SK-N-SH (cell line): ENCODE data around the gene CNTNAP5. TPM values are rescaled to one million over a fixed set of nuclear protein-coding genes. Genes with fewer than 3 reads are reported as not detected.

ENCODE experiments used
- CTCF ChIA-PET: fragments of 300-600, 350-600 bp; formaldehyde crosslinking; extraction: SDS; loops from one replicate; lab custom pipeline; 2021; lab: Yijun Ruan, JAX
- POLR2A ChIA-PET: fragments of 350-600 bp; sonication (Branson Sonifier 250); formaldehyde crosslinking; extraction: SDS; loops from one replicate; lab custom pipeline; 2020; ENCODE audit warnings: antibody characterized with exemption, inconsistent platforms; lab: Yijun Ruan, JAX
- DNase-seq: peaks from one replicate; pipeline ENCODE4 v3.0.0; 2012
- H2AFZ ChIP-seq: fragments of 200-600 bp; sonication (generic); 2 replicates; pipeline ENCODE4 v1.8.1; 2016; ENCODE audit warnings: antibody characterized with exemption, mild to moderate bottlenecking, low read depth
- H3F3A ChIP-seq: fragments of 200-600 bp; sonication (generic); replicated peaks from 2 replicates; pipeline ENCODE3; 2016; ENCODE audit warnings: antibody characterized with exemption, mild to moderate bottlenecking; ENCODE audit not compliant: insufficient read depth
- H3K27ac ChIP-seq, 2 experiments: fragments of 200-500 bp in 1 of 2; fragments of 200-600 bp in 1 of 2; sonication (Bioruptor generic) in 1 of 2; sonication (generic), shearing (Covaris generic) in 1 of 2; 2 replicates each; pipeline versions ENCODE4 v1.5.1 to v1.6.1; 2014 to 2016; ENCODE audit warnings: low read depth in 2 of 2, inconsistent platforms in 1 of 2, low read length in 1 of 2, mild to moderate bottlenecking in 1 of 2, mixed read lengths in 1 of 2
- H3K27me3 ChIP-seq: fragments of 200-600 bp; sonication (generic), shearing (Covaris generic); 2 replicates; pipeline ENCODE4 v1.6.1; 2016; ENCODE audit warnings: mixed run types; ENCODE audit not compliant: insufficient read depth
- H3K36me3 ChIP-seq, 2 experiments: fragments of 200-500 bp in 1 of 2; fragments of 200-600 bp in 1 of 2; sonication (Bioruptor generic) in 1 of 2; sonication (generic) in 1 of 2; replicated peaks in 1 of 2; 2 replicates each; pipeline versions ENCODE3 to v1.5.1; 2014 to 2016; ENCODE audit warnings: low read length in 1 of 2, mild to moderate bottlenecking in 1 of 2; ENCODE audit not compliant: insufficient read depth in 2 of 2, control insufficient read depth in 1 of 2
- H3K4me1 ChIP-seq, 2 experiments: fragments of 200-500 bp in 1 of 2; fragments of 200-600 bp in 1 of 2; sonication (Bioruptor generic) in 1 of 2; sonication (generic), shearing (Covaris generic) in 1 of 2; 2 replicates each; pipeline versions ENCODE4 v1.5.1 to v1.6.1; 2014 to 2016; ENCODE audit warnings: low read depth in 1 of 2, low read length in 1 of 2, mixed run types in 1 of 2; ENCODE audit not compliant: insufficient read depth in 2 of 2, control insufficient read depth in 1 of 2
- H3K4me2 ChIP-seq: fragments of 200-600 bp; sonication (generic), shearing (Covaris generic); 2 replicates; pipeline ENCODE4 v1.6.1; 2017; ENCODE audit warnings: mixed run types
- H3K4me3 ChIP-seq, 2 experiments: fragments of 200-500 bp in 1 of 2; fragments of 200-600 bp in 1 of 2; sonication (Bioruptor generic) in 1 of 2; sonication (generic), shearing (Covaris generic) in 1 of 2; 2 replicates each; pipeline versions ENCODE4 v1.5.1 to v1.8.1; 2014 to 2016; ENCODE audit warnings: low read depth in 2 of 2, inconsistent platforms in 1 of 2, low read length in 1 of 2, mild to moderate bottlenecking in 1 of 2, mixed read lengths in 1 of 2, moderate library complexity in 1 of 2
- H3K79me2 ChIP-seq: fragments of 200-600 bp; sonication (generic); 2 replicates; pipeline ENCODE4 v1.8.1; 2017; ENCODE audit warnings: mild to moderate bottlenecking; ENCODE audit not compliant: insufficient read depth
- H3K9ac ChIP-seq: fragments of 200-600 bp; sonication (generic); 2 replicates; pipeline ENCODE4 v1.6.1; 2017; ENCODE audit warnings: mixed run types
- H3K9me2 ChIP-seq: fragments of 200-600 bp; sonication (generic); 2 replicates; pipeline ENCODE4 v1.6.1; 2017; ENCODE audit warnings: mixed run types
- H3K9me3 ChIP-seq: fragments of 200-600 bp; sonication (generic); 2 replicates; pipeline ENCODE4 v1.6.1; 2017; ENCODE audit warnings: mixed run types, mild to moderate bottlenecking, moderate library complexity
- H4K20me1 ChIP-seq: fragments of 200-600 bp; sonication (generic); 2 replicates; pipeline ENCODE4 v1.6.1; 2017; ENCODE audit warnings: mild to moderate bottlenecking, mixed run types; ENCODE audit not compliant: insufficient read depth
- EZH2phosphoT487 ChIP-seq: fragments of 200-600 bp; sonication (generic); IDR thresholded peaks from 2 replicates; pipeline ENCODE4 v1.6.1; 2017; ENCODE audit warnings: low read depth, mixed run types, mild to moderate bottlenecking, antibody characterized with exemption, moderate library complexity, borderline replicate concordance
- FOSL2 ChIP-seq: IDR thresholded peaks from 2 replicates; pipeline ENCODE4 v1.4.0; 2012; ENCODE audit warnings: low read depth, mild to moderate bottlenecking, moderate library complexity, borderline replicate concordance
- FOXJ3 ChIP-seq: sonication (generic); formaldehyde crosslinking; IDR thresholded peaks from 2 replicates; pipeline ENCODE4 v1.5.1; 2020; ENCODE audit warnings: mild to moderate bottlenecking, missing genetic modification reagents
- FOXM1 ChIP-seq: IDR thresholded peaks from 2 replicates; pipeline ENCODE4 v1.4.0; 2012; ENCODE audit warnings: low read depth, mild to moderate bottlenecking
- GATA2 ChIP-seq: sonication (generic); formaldehyde crosslinking; IDR thresholded peaks from 2 replicates; pipeline ENCODE4 v1.5.0; 2020; ENCODE audit warnings: mild to moderate bottlenecking, missing genetic modification reagents
- MEF2A ChIP-seq: IDR thresholded peaks from 2 replicates; pipeline ENCODE4 v1.4.0; 2012; ENCODE audit warnings: low read depth, borderline replicate concordance
- MXI1 ChIP-seq: IDR thresholded peaks from 2 replicates; pipeline ENCODE4 v1.6.1; 2012; ENCODE audit warnings: mild to moderate bottlenecking, low read depth, low read length, improper control_type of control experiment
- NRF1 ChIP-seq: IDR thresholded peaks from 2 replicates; pipeline ENCODE4 v1.6.1; 2012; ENCODE audit warnings: low read depth, mild to moderate bottlenecking, low read length
- POLR2AphosphoS5 ChIP-seq: IDR thresholded peaks from 2 replicates; pipeline ENCODE4 v1.6.1; 2012; ENCODE audit warnings: low read depth, low read length
- RAD21 ChIP-seq: IDR thresholded peaks from 2 replicates; pipeline ENCODE4 v1.6.1; 2012; ENCODE audit warnings: mild to moderate bottlenecking, low read length
- RCOR1 ChIP-seq: fragments of 150-350 bp; IDR thresholded peaks from 2 replicates; pipeline ENCODE4 v1.6.1; 2017; ENCODE audit warnings: antibody characterized with exemption, low read length
- RFX5 ChIP-seq: IDR thresholded peaks from 2 replicates; pipeline ENCODE4 v1.6.1; 2012; ENCODE audit warnings: mild to moderate bottlenecking, improper control_type of control experiment, low read length
- RXRA ChIP-seq: IDR thresholded peaks from 2 replicates; pipeline ENCODE4 v1.4.0; 2012; ENCODE audit warnings: low read depth, mild to moderate bottlenecking, borderline replicate concordance
- SIN3A ChIP-seq: IDR thresholded peaks from 2 replicates; pipeline ENCODE4 v1.6.1; 2012; ENCODE audit warnings: low read depth, mild to moderate bottlenecking, low read length, moderate library complexity, borderline replicate concordance
- SMC3 ChIP-seq: IDR thresholded peaks from 2 replicates; pipeline ENCODE4 v1.6.1; 2012; ENCODE audit warnings: low read depth, low read length, improper control_type of control experiment
- TAF1 ChIP-seq: IDR thresholded peaks from 2 replicates; pipeline ENCODE4 v1.6.1; 2012; ENCODE audit warnings: low read depth, mild to moderate bottlenecking, low read length, moderate library complexity, borderline replicate concordance
- USF1 ChIP-seq: IDR thresholded peaks from 2 replicates; pipeline ENCODE4 v1.4.0; 2012; ENCODE audit warnings: low read depth, borderline replicate concordance
- ZBTB33 ChIP-seq: IDR thresholded peaks from 2 replicates; pipeline ENCODE4 v1.4.0; 2012; ENCODE audit warnings: low read depth, borderline replicate concordance
- WGBS: methylation state at CpG from one replicate; pipeline ENCODE4 v1.1.6; 2017; ENCODE audit warnings: low lambda C conversion rate; 5-methylcytosine and 5-hydroxymethylcytosine counted together
- polyA plus RNA-seq, 3 experiments: library from polyadenylated mRNA; depleted of rRNA; stranded (reverse); fragments of >200 nt; gene quantifications; 2 replicates each; pipeline ENCODE4 v1.2.3, GENCODE V29; 2012
- TF ChIP-seq, protein P1 (sequence below): fragments of 200-600 bp; sonication (generic); IDR thresholded peaks from 2 replicates; pipeline ENCODE4 v1.6.1; 2017; ENCODE audit warnings: antibody characterized with exemption, mild to moderate bottlenecking, moderate library complexity
- TF ChIP-seq, protein P2 (sequence below): IDR thresholded peaks from 2 replicates; pipeline ENCODE4; 2012

CNTNAP5 gene
- polyA plus RNA-seq, 1 of the 3 experiments (the other 2 are of a cell fraction): 0.08 TPM

DNA sequence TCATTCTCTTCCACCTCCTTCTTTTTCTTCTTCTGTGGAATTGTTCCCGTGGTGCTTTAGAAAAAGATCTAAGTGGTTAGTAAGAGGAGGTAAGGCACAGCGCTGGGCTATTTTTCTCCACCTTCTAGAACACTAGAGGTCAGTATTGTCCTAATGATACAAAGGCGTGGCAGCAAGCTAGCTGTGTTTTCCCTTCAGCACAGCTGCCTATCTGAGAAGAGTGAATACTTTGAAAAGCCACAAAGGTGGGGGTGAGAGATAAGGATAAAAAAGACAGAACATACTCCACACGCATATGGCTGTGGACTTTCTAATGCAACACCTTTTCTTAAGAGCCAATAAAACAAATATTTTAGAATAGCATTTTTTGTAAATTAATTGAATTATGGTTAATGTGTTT is 2.1 kb downstream of the CNTNAP5 start:
- CTCF ChIA-PET: interaction anchor here (0.5 to 2.5 kb wide), 16 partner anchors 19 to 1141 kb away, joined by 3 to 13 read pairs (median 3); no protein-coding TSS in a partner anchor
- no peak overlapping the region for H3K27ac ChIP-seq
- H4K20me1 ChIP-seq: no peaks in the 10 kb centered on the region
- TF ChIP-seq RAD21 (peak; percentile 97), RCOR1 (peak; percentile 43; the same call in 1 of the 2 replicates), FOSL2 (no peak), MXI1 (peak; percentile 35; the same call in 1 of the 2 replicates), TAF1 (no peak), SMC3 (peak; percentile 74)
- TF ChIP-seq, protein P1, sequence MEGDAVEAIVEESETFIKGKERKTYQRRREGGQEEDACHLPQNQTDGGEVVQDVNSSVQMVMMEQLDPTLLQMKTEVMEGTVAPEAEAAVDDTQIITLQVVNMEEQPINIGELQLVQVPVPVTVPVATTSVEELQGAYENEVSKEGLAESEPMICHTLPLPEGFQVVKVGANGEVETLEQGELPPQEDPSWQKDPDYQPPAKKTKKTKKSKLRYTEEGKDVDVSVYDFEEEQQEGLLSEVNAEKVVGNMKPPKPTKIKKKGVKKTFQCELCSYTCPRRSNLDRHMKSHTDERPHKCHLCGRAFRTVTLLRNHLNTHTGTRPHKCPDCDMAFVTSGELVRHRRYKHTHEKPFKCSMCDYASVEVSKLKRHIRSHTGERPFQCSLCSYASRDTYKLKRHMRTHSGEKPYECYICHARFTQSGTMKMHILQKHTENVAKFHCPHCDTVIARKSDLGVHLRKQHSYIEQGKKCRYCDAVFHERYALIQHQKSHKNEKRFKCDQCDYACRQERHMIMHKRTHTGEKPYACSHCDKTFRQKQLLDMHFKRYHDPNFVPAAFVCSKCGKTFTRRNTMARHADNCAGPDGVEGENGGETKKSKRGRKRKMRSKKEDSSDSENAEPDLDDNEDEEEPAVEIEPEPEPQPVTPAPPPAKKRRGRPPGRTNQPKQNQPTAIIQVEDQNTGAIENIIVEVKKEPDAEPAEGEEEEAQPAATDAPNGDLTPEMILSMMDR: peak; percentile 55
- no peaks in the 10 kb centered on the region for H3K9me3 ChIP-seq
- no peaks in the 10 kb centered on the region for H3K36me3 ChIP-seq
- POLR2A ChIA-PET: no interaction called here
- peak overlapping the region in 1 of 2 experiments; percentile 41; a peak in 1 of 4 replicates for H3K4me3 ChIP-seq
- no peaks in the 10 kb centered on the region for H3K27me3 ChIP-seq
- no peaks in the 10 kb centered on the region for H3K79me2 ChIP-seq
- H3K9ac ChIP-seq: no peak overlapping the region
- no peaks in the 10 kb centered on the region for H3K9me2 ChIP-seq
- H3K4me2 ChIP-seq: no peak overlapping the region
- no peak overlapping the region for H2AFZ ChIP-seq
- peak; percentile 68 for DNase-seq
- H3K4me1 ChIP-seq: peaks cover 0 to 11% of the 10 kb centered on the region in 2 experiments; a peak in 2 of 4 replicates
- no peaks in the 10 kb centered on the region for H3F3A ChIP-seq
- WGBS: under 1% methylated on average over 4 of the region's 4 CpGs

DNA sequence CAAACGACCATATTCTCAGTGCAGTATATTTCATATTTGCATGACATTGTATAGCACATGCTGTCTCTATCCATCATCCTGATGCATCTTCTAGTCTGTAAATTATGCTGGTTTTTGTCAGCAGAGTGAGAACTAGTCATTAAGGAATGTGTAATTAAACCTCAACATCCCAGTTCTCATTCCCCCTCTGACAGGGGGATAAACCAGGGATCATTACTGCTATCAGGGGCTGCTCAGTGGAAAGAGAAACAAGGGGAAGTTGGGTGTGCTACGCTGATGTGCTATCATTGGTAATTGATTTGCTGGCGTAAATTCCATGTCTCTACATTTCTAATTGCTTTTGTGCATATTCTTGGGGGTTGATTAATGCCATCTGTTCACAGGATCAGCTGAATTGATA is 7.7 kb downstream of the CNTNAP5 start:
- no peak overlapping the region for H2AFZ ChIP-seq
- 13% methylated on average over 3 of the region's 3 CpGs for whole genome bisulfite sequencing

More for the DNA sequence above, 7.7 kb downstream of the CNTNAP5 start:
- TF ChIP-seq POLR2AphosphoS5 (no peak), GATA2 (CRISPR knock-in tag) (no peak), RXRA (no peak), ZBTB33 (no peak), FOXJ3 (CRISPR knock-in tag) (no peak), FOSL2 (no peak), RFX5 (no peak), MEF2A (no peak), SIN3A (no peak), RCOR1 (no peak), EZH2phosphoT487 (no peak), FOXM1 (no peak), RAD21 (no peak), NRF1 (no peak), USF1 (no peak), SMC3 (no peak), TAF1 (no peak)
- TF ChIP-seq, protein P2, sequence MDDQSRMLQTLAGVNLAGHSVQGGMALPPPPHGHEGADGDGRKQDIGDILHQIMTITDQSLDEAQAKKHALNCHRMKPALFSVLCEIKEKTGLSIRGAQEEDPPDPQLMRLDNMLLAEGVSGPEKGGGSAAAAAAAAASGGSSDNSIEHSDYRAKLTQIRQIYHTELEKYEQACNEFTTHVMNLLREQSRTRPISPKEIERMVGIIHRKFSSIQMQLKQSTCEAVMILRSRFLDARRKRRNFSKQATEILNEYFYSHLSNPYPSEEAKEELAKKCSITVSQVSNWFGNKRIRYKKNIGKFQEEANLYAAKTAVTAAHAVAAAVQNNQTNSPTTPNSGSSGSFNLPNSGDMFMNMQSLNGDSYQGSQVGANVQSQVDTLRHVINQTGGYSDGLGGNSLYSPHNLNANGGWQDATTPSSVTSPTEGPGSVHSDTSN: no peak
- H4K20me1 ChIP-seq: no peaks in the 10 kb centered on the region
- no peak overlapping the region for H3K4me2 ChIP-seq
- CTCF ChIA-PET: no interaction called here
- no peak overlapping the region for H3K4me3 ChIP-seq
- H3K4me1 ChIP-seq: no peaks in the 10 kb centered on the region; a peak in 2 of 4 replicates
- H3K27me3 ChIP-seq: no peaks in the 10 kb centered on the region
- no peaks in the 10 kb centered on the region; the same call in 1 of the 2 replicates for H3K9me3 ChIP-seq
- no peaks in the 10 kb centered on the region for H3K9me2 ChIP-seq
- H3K36me3 ChIP-seq: no peaks in the 10 kb centered on the region
- H3K79me2 ChIP-seq: no peaks in the 10 kb centered on the region
- DNase-seq: peak; percentile 8
- no peaks in the 10 kb centered on the region for H3F3A ChIP-seq
- POLR2A ChIA-PET: no interaction called here
- no peak overlapping the region for H3K27ac ChIP-seq
- H3K9ac ChIP-seq: no peak overlapping the region
